ENCODE measurements around the gene ABI3BP.
"Not testable (repeated sequence)": the region's sequence is repeated elsewhere in the genome, so short reads cannot be mapped to it uniquely, and the experiment has no call there.

DNA sequence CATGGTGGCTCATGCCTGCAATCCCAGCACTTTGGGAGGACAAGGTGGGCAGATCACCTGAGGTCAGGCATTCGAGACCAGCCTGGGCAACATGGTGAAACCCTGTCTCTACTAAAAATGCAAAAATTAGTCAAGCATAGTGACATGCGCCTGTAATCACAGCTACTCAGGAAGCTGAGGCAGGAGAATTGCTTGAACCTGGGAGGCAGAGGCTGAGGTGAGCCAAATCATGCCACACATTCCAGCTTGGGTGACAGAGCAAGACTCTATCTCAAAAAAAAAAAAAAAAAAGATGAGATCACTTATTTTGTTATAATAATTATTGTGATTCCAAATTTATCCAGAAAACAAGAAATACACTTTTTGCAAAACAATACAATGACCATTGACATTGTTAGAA lies 47.1 kb downstream of the ABI3BP start:
- TF ChIP-seq POLR2A (IDR thresholded peaks at IDR 0.05), result not testable (repeated sequence)
- TF ChIP-seq, protein P1, sequence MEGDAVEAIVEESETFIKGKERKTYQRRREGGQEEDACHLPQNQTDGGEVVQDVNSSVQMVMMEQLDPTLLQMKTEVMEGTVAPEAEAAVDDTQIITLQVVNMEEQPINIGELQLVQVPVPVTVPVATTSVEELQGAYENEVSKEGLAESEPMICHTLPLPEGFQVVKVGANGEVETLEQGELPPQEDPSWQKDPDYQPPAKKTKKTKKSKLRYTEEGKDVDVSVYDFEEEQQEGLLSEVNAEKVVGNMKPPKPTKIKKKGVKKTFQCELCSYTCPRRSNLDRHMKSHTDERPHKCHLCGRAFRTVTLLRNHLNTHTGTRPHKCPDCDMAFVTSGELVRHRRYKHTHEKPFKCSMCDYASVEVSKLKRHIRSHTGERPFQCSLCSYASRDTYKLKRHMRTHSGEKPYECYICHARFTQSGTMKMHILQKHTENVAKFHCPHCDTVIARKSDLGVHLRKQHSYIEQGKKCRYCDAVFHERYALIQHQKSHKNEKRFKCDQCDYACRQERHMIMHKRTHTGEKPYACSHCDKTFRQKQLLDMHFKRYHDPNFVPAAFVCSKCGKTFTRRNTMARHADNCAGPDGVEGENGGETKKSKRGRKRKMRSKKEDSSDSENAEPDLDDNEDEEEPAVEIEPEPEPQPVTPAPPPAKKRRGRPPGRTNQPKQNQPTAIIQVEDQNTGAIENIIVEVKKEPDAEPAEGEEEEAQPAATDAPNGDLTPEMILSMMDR (IDR thresholded peaks at IDR 0.05), result not testable (repeated sequence)
